HFF-Myc (cell line): Measurements from ENCODE around the gene LATS2.
"Not testable (repeated sequence)": the region's sequence is repeated elsewhere in the genome, so short reads cannot be mapped to it uniquely, and the experiment has no call there.

Experiments
- DNase-seq: peaks from one replicate; pipeline ENCODE4 v3.0.0-alpha.2; 2011; ENCODE audit warnings: low read depth; ENCODE audit errors: extremely low read depth
- H3K4me3 ChIP-seq: replicated peaks from 2 replicates; pipeline ENCODE4 v1.5.1; 2011; ENCODE audit warnings: low read depth, mild to moderate bottlenecking, control low read depth, low read length
- CTCF ChIP-seq: IDR thresholded peaks from 2 replicates; pipeline ENCODE4 v1.5.1; 2012; ENCODE audit warnings: mild to moderate bottlenecking, low read depth, low read length, control low read depth; ENCODE audit errors: missing control alignments

Gene LATS2

DNA sequence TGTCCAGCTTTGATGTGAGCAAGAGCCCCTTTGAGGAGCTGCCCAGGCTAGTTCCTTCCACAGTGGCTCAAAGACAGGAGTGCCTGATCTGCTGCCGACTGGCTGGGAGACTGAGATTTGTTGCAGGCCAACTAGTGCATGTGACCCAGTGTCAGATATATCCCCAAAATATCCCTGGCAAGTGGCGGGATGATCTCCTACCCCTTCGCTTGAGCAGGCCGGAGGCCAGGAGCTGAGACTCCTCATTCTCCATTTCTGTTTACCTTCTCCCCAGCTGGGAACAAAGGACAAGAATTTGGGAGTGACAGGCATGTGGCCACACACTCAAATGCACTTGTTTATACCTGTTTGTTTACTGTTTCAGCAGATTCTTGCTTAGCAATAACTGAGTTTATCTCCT is 121.7 kb downstream of the LATS2 start:
- no peak overlapping the region for H3K4me3 ChIP-seq
- TF ChIP-seq CTCF: no peak
- no peak for DNase-seq

DNA sequence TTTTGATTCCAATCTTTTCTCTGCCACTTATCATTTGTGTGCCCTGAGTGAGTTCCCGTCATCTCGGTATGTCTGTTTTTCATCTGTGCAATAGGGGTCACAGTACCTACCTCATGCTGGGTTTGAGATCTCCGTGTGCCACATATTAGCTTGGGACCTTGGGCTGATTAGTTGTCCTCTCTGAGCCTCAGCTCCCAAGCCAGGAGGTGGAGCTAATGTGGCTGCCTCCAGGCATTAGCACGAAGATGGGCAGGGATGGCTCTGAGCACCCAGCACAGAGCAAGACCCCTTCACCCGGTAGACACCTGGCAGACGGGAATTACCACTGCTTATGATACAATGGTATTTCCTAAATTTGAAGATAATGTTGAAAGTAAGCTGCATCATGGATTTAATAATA is 123.1 kb downstream of the LATS2 start:
- no peak overlapping the region for H3K4me3 ChIP-seq
- no peak for TF ChIP-seq CTCF
- no peak for DNase-seq

DNA sequence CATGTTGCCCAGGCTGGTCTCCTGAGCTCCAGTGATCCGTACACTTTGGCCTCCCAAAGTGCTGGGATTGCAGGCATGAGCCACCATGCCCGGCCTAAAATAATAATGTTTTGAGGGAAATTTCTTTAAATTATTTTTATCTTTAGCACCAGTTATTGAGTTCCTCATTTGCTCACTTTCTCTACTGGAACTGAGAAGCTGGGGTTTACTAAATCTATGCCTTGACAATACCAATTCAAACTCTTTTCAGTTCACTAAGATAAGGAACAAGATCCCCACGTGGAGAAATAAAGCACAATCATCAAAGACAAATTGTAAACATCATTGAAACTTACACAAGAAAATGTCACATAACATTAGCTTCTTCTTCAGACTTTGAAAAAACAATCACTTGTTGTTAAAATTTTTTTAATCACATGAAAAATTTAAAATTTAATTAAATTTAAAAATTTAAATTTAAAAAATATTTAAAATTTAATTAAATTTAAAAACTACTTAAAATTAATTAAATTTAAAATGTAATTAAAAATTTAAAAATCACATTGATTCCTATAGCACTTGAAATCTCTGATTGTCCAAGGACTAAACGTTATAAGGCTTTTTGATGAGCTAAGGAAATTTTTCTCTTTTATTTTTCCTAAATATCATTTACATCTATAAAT is 133.7 kb downstream of the LATS2 start:
- TF ChIP-seq CTCF: no peak
- no peak for DNase-seq
- no peak overlapping the region for H3K4me3 ChIP-seq

DNA sequence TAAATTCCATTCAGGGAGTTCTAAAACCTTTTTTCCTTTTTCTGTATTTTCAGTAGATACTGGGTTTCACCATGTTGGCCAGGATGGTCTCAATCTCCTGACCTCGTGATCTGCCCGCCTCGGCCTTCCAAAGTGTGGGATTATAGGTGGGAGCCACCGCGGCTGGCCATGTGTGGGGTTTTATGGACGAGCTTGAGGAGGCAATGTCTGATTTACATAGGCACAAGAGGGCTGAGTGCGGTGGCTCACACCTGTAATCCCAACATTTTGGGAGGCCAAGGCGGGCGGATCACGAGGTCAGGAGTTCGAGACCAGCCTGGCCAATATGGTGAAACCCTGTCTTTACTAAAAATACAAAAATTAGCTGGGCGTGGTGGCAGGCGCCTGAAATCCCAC is 136.0 kb downstream of the LATS2 start:
- not testable (repeated sequence) for H3K4me3 ChIP-seq, DNase-seq

DNA sequence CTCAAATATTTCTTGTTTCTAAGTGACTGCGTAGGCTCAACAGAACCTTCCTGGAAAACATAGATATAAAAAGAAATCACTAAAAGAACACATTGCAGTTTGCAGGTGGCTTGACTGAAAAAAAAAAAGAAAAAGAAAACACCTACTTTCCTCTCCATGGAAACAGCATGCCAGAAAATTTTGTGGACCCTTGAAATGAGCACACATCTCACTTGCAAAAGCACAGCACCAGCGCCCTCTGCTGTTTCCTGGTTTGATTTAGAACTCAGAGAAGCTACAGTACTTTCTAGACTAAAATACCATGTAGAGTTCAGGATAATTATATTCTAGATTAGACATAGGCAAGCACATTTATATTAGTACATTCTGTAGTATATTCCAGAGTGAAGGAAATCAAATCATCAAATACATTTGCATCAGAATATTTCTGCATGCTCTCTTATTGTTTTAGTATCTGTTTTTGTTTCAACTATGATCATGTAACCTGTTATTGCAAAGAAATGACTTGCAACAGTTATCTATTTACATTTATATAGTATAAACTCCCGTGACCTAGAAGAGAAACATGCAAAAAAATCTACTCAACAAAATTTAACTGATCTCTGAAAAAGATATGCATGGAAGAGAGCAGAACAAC is 136.5 kb downstream of the LATS2 start:
- DNase-seq: peak; percentile 65
- TF ChIP-seq CTCF: peak; percentile 87
- no peak overlapping the region for H3K4me3 ChIP-seq

DNA sequence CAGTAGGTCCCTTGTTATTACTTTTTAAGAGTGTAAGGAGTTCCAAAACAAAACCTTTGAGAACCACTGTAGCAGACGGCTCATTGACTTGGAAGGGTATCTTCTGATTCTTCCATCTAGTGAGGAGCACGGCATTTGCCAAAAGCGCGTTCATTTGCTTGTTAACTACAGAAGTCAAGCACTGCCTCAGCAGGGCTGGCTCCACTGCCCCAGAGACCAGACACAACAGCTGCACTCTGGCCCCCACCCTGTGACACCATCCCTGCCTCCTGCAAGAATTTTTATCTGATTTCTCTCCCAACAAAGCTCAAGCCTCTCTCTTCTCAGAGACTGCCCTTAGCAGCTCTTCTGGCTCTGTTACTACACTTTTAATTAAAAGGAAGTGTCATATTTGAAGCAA is 138.1 kb downstream of the LATS2 start:
- DNase-seq: no peak
- TF ChIP-seq CTCF: no peak
- H3K4me3 ChIP-seq: no peak overlapping the region
